Liver (tissue), 9 donors: Measurements from ENCODE around the gene CEP76. TPM values are rescaled to one million over a fixed set of nuclear protein-coding genes. Genes with fewer than 3 reads are reported as not detected.

Experiments used
- DNase-seq: peaks from one replicate; pipeline ENCODE4 v3.0.0-alpha.2; 2017; ENCODE audit warnings: low spot score
- H3K27ac ChIP-seq, 2 donors: one replicate each; pipeline ENCODE4 v1.7.0; 2013; ENCODE audit warnings: inconsistent platforms in 2 of 2, low read length in 2 of 2, control low read depth in 1 of 2, low read depth in 1 of 2, mild to moderate bottlenecking in 1 of 2
- H3K27me3 ChIP-seq, 4 donors: one replicate each; pipeline versions ENCODE4 v1.6.1 to v1.7.0; 2013; ENCODE audit warnings: low read length in 3 of 4, inconsistent platforms in 1 of 4, mild to moderate bottlenecking in 1 of 4, moderate library complexity in 1 of 4; ENCODE audit not compliant: control insufficient read depth in 4 of 4, insufficient read depth in 4 of 4
- H3K36me3 ChIP-seq, 4 donors: one replicate each; pipeline versions ENCODE4 v1.6.1 to v1.7.0; 2013; ENCODE audit warnings: low read length in 3 of 4, mild to moderate bottlenecking in 3 of 4, low read depth in 1 of 4, moderate library complexity in 1 of 4; ENCODE audit not compliant: control insufficient read depth in 4 of 4, insufficient read depth in 3 of 4
- H3K4me1 ChIP-seq, 4 donors: one replicate each; pipeline versions ENCODE4 v1.6.1 to v1.7.0; 2013; ENCODE audit warnings: low read length in 3 of 4, mild to moderate bottlenecking in 3 of 4, moderate library complexity in 1 of 4; ENCODE audit not compliant: control insufficient read depth in 4 of 4, insufficient read depth in 4 of 4
- H3K4me3 ChIP-seq, 3 donors: one replicate each; pipeline versions ENCODE4 v1.6.1 to v1.7.0; 2013; ENCODE audit warnings: low read length in 3 of 3, control low read depth in 1 of 3, low read depth in 1 of 3, mild to moderate bottlenecking in 1 of 3
- H3K9ac ChIP-seq, 2 donors: one replicate each; pipeline ENCODE4 v1.7.0; 2013; ENCODE audit warnings: low read length in 2 of 2, mild to moderate bottlenecking in 2 of 2, moderate library complexity in 2 of 2, control low read depth in 1 of 2, low read depth in 1 of 2
- H3K9me3 ChIP-seq, 4 donors: one replicate each; pipeline versions ENCODE4 v1.6.1 to v1.7.0; 2013; ENCODE audit warnings: low read length in 3 of 4; ENCODE audit not compliant: control insufficient read depth in 4 of 4
- ATF3 ChIP-seq: IDR thresholded peaks from 2 replicates; pipeline ENCODE4 v1.6.1; 2016; ENCODE audit warnings: antibody characterized with exemption
- EGR1 ChIP-seq, 2 donors: IDR thresholded peaks; 2 replicates each; pipeline ENCODE4 v1.6.1; 2016 to 2018; ENCODE audit warnings: antibody characterized with exemption in 2 of 2, low read depth in 2 of 2
- HNF4A ChIP-seq, 2 donors: conservative IDR thresholded peaks; 2 replicates each; pipeline ENCODE4 v1.6.1; 2016; ENCODE audit warnings: antibody characterized with exemption in 2 of 2, mild to moderate bottlenecking in 2 of 2
- JUND ChIP-seq, 2 donors: IDR thresholded peaks; 2 replicates each; pipeline ENCODE4 v1.6.1; 2016; ENCODE audit warnings: antibody characterized with exemption in 2 of 2
- NR2F2 ChIP-seq: IDR thresholded peaks from 2 replicates; pipeline ENCODE4 v1.6.1; 2016; ENCODE audit warnings: antibody characterized with exemption
- RAD21 ChIP-seq, 2 donors: IDR thresholded peaks; 2 replicates each; pipeline ENCODE4 v1.6.1; 2016; ENCODE audit warnings: antibody characterized with exemption in 2 of 2, mild to moderate bottlenecking in 2 of 2
- RXRA ChIP-seq, 2 donors: IDR thresholded peaks; 2 replicates each; pipeline ENCODE4 v1.6.1; 2017 to 2018; ENCODE audit warnings: antibody characterized with exemption in 2 of 2, mild to moderate bottlenecking in 1 of 2
- SP1 ChIP-seq: IDR thresholded peaks from 2 replicates; pipeline ENCODE4 v1.6.1; 2018; ENCODE audit warnings: antibody characterized with exemption, mild to moderate bottlenecking
- YY1 ChIP-seq: IDR thresholded peaks from 2 replicates; pipeline ENCODE4 v1.6.1; 2016; ENCODE audit warnings: antibody characterized with exemption, mild to moderate bottlenecking
- ZBTB33 ChIP-seq: IDR thresholded peaks from 2 replicates; pipeline ENCODE4 v1.6.1; 2016; ENCODE audit warnings: antibody characterized with exemption
- WGBS: extraction: QIAGEN DNeasy Blood & Tissue Kit; methylation state at CpG from one replicate; pipeline ENCODE4 v1.1.7; 2013; 5-methylcytosine and 5-hydroxymethylcytosine counted together
- polyA plus RNA-seq, 2 donors: library from polyadenylated mRNA; stranded (reverse) in 1 of 2; unstranded in 1 of 2; fragments of 200-250 nt in 1 of 2; fragments of >200 nt in 1 of 2; fragmentation: Nextera tagmentation in 1 of 2; extraction: Ambion mirVana in 1 of 2; gene quantifications; one replicate each; pipeline versions ENCODE4 v1.2.1 to v1.2.3, GENCODE V29; 2013 to 2015
- total RNA-seq, 2 donors: library from RNA; depleted of rRNA; stranded (reverse); fragments of >200 nt; gene quantifications; one replicate each; pipeline ENCODE4 v1.2.3, GENCODE V29; 2014
- TF ChIP-seq, protein P1 (sequence below): IDR thresholded peaks from 2 replicates; pipeline ENCODE4 v1.6.1; 2016; ENCODE audit warnings: antibody characterized with exemption, mild to moderate bottlenecking
- TF ChIP-seq, protein P2 (sequence below): IDR thresholded peaks from 2 replicates; pipeline ENCODE4 v1.6.1; 2016; ENCODE audit warnings: antibody characterized with exemption
- donor health status: healthy.
- donor health status: healthy.
- donor health status: healthy.
- donor health status: healthy.
- donor health status: healthy.

Gene CEP76
- total and polyA plus RNA-seq, 4 donors: 1.3 to 11.8 (median 4.2) TPM

GRCh38 chr18:12749121-12749520 is 46.6 kb upstream of the CEP76 start (continued):
- TF ChIP-seq ZBTB33 (no peak), SP1 (no peak), JUND (IDR thresholded peaks at IDR 0.05) (no peak), NR2F2 (no peak), HNF4A (conservative IDR thresholded peaks at IDR 0.05) (no peak), YY1 (no peak)

GRCh38 chr18:12748671-12749070 is 46.1 kb upstream of the CEP76 start:
- H3K27ac ChIP-seq: no peak overlapping the region
- DNase-seq: no peak
- H3K9ac ChIP-seq: no peak overlapping the region
- H3K27me3 ChIP-seq: no peaks in the 10 kb centered on the region
- 93% methylated on average over 5 of the region's 5 CpGs for WGBS
- TF ChIP-seq SP1: no peak
- no peak for TF ChIP-seq HNF4A (conservative IDR thresholded peaks at IDR 0.05)
- no peak for TF ChIP-seq YY1
- H3K4me3 ChIP-seq: no peak overlapping the region
- no peaks in the 10 kb centered on the region for H3K9me3 ChIP-seq
- no peaks in the 10 kb centered on the region for H3K36me3 ChIP-seq
- no peaks in the 10 kb centered on the region for H3K4me1 ChIP-seq

DNA sequence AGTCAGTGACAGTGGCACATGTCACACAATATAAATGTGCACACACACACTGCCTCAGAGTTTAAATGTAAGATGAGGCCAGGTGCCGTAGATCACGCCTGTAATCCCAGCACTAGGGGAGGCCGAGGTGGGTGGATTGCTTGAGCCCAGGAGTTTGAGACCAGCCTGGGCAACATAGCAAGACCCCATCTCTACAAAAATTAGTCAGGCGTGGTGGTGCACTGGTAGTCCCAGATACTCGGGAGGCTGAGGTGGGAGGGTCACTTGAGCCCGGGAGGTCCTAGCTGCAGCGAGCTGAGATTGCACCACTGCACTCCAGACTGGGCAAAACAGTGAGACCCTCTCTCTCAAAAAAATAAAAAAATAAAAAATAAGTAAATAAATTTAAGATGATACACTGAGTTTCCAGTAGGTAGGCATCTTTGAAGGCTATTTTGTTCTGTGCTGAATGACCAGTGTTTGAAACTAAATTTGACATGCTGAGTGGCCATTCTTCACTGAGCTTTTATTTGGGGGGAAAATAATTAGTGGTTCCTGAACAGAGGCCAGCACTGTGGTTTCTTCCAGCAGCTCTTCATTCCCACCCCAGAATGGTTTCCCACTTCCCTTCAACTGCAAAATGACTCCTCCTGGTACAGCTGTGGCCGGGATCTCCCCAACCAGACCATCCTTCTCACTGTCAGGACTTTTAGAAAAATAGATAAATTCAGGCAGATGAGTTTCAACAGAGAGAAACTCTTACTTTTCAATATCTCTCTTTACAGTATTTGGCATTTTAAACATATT is 45.2 kb upstream of the CEP76 start:
- Histone ChIP-seq H3K27ac (no peak overlapping the region), H3K9ac (no peak overlapping the region), H3K9me3 (no peaks in the 10 kb centered on the region), H3K4me1 (no peaks in the 10 kb centered on the region), H3K4me3 (no peak overlapping the region), H3K36me3 (no peaks in the 10 kb centered on the region), H3K27me3 (no peaks in the 10 kb centered on the region)
- TF ChIP-seq ATF3 (no peak), RAD21 (IDR thresholded peaks at IDR 0.05) (no peak), RXRA (IDR thresholded peaks at IDR 0.05) (no peak), HNF4A (conservative IDR thresholded peaks at IDR 0.05) (no peak), JUND (IDR thresholded peaks at IDR 0.05) (no peak), EGR1 (IDR thresholded peaks at IDR 0.05; ENCODE audit: low read depth in 2 of 2) (no peak), NR2F2 (no peak), YY1 (no peak)
- TF ChIP-seq, protein P1, sequence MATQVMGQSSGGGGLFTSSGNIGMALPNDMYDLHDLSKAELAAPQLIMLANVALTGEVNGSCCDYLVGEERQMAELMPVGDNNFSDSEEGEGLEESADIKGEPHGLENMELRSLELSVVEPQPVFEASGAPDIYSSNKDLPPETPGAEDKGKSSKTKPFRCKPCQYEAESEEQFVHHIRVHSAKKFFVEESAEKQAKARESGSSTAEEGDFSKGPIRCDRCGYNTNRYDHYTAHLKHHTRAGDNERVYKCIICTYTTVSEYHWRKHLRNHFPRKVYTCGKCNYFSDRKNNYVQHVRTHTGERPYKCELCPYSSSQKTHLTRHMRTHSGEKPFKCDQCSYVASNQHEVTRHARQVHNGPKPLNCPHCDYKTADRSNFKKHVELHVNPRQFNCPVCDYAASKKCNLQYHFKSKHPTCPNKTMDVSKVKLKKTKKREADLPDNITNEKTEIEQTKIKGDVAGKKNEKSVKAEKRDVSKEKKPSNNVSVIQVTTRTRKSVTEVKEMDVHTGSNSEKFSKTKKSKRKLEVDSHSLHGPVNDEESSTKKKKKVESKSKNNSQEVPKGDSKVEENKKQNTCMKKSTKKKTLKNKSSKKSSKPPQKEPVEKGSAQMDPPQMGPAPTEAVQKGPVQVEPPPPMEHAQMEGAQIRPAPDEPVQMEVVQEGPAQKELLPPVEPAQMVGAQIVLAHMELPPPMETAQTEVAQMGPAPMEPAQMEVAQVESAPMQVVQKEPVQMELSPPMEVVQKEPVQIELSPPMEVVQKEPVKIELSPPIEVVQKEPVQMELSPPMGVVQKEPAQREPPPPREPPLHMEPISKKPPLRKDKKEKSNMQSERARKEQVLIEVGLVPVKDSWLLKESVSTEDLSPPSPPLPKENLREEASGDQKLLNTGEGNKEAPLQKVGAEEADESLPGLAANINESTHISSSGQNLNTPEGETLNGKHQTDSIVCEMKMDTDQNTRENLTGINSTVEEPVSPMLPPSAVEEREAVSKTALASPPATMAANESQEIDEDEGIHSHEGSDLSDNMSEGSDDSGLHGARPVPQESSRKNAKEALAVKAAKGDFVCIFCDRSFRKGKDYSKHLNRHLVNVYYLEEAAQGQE: no peak
- TF ChIP-seq, protein P2, sequence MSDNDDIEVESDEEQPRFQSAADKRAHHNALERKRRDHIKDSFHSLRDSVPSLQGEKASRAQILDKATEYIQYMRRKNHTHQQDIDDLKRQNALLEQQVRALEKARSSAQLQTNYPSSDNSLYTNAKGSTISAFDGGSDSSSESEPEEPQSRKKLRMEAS: no peak
- WGBS: 92% methylated on average over 8 of the region's 8 CpGs
- DNase-seq: no peak
